Measurements from ENCODE around the gene OR10H2.

OR10H2 gene

DNA sequence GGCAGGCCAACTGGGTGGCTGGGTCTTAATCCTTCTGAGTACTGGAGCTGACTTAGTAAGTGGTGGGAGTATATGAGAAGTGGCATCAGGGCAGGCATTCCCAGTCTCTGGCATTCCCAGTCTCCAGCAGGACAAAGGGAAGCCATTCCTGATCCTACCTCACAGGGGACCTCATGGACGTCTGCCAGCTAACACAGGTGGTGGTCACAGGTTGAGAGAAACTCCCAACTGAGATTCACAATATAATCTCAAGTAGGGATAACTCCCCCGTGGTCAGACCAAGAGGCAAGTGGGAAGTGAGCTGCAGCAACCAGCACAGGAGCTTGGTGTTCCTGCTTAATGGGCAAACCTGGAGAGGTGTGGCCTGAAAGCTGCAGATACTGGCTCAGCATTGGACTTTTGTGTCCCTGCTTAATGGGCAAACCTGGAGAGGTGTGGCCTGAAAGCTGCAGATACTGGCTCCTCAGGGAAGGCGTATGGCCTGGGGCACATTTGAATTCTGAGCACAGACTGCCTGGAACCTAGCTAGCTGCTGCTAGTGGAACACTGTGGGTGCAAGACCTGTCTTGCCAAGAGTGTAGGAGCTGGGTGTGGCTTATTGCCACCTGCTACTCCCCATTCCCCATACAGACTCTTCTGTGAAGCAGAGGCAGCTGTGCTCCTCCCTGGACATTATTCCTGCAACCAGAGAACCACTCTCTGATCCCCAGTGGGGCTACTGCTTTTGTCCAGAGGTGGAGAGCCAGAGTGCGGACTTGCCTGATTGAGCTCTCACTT, 25.9 kb upstream of the OR10H2 start:
- 83% methylated on average over 3 of the region's 4 CpGs for WGBS (ENCODE audit: insufficient coverage)
- ChIA-PET POLR2A (no interaction called here), CTCF (interaction anchor here (1.0 to 1.8 kb wide), 2 partner anchors 37 to 67 kb away, joined by 3 to 4 read pairs; no protein-coding TSS in a partner anchor)
- Histone ChIP-seq H3K9me3 (ENCODE audit: control extremely low read depth in 1 of 5, control insufficient read depth in 4 of 5, insufficient read depth in 2 of 5, low read depth in 1 of 5, low read length in 4 of 5) (peaks cover 0 to 4% (median 0%) of the 10 kb centered on the region in 5 experiments), H3K4me1 (ENCODE audit: control extremely low read depth in 1 of 4, control insufficient read depth in 4 of 4, insufficient read depth in 4 of 4, low read length in 3 of 4) (peaks cover 0 to 29% (median 10%) of the 10 kb centered on the region in 4 experiments), H3K27me3 (replicated peaks in 2 of 5; ENCODE audit: control insufficient read depth in 4 of 5, insufficient read depth in 5 of 5, low read length in 4 of 5) (peaks cover 0 to 5% (median 0%) of the 10 kb centered on the region in 5 experiments), H3K4me3 (ENCODE audit: control insufficient read depth in 1 of 7, extremely low read depth in 1 of 7, insufficient read depth in 4 of 7, low read depth in 2 of 7, low read length in 6 of 7) (peak overlapping the region in 1 of 7 experiments; percentile 18), H3K36me3 (ENCODE audit: control insufficient read depth in 4 of 4, insufficient read depth in 4 of 4, low read length in 3 of 4) (no peaks in the 10 kb centered on the region), H3K27ac (ENCODE audit: insufficient read depth in 1 of 2, low read depth in 1 of 2, low read length in 2 of 2, poor library complexity in 1 of 2, severe bottlenecking in 2 of 2) (no peak overlapping the region)
- DNase-seq = peak in 1 of 3 donors; percentile 11

GRCh38 chr19:15702534-15702930, 25.3 kb upstream of the OR10H2 start:
- peaks cover 0 to 29% (median 10%) of the 10 kb centered on the region in 4 experiments for H3K4me1 ChIP-seq (ENCODE audit: control extremely low read depth in 1 of 4, control insufficient read depth in 4 of 4, insufficient read depth in 4 of 4, low read length in 3 of 4)
- 0% methylated on average over 6 of the region's 7 CpGs for WGBS (ENCODE audit: insufficient coverage)
- ChIA-PET POLR2A (no interaction called here), CTCF (interaction anchor here (1.0 to 1.8 kb wide), 2 partner anchors 36 to 68 kb away, joined by 3 to 4 read pairs; no protein-coding TSS in a partner anchor)
- H3K4me3 ChIP-seq (ENCODE audit: control insufficient read depth in 1 of 7, extremely low read depth in 1 of 7, insufficient read depth in 4 of 7, low read depth in 2 of 7, low read length in 6 of 7) = peak overlapping the region in 2 of 7 experiments; percentile 11 to 18
- no peaks in the 10 kb centered on the region for H3K36me3 ChIP-seq (ENCODE audit: control insufficient read depth in 4 of 4, insufficient read depth in 4 of 4, low read length in 3 of 4)
- peak; percentile 94 to 100 (median 99) for DNase-seq
- peaks cover 0 to 4% (median 0%) of the 10 kb centered on the region in 5 experiments for H3K9me3 ChIP-seq (ENCODE audit: control extremely low read depth in 1 of 5, control insufficient read depth in 4 of 5, insufficient read depth in 2 of 5, low read depth in 1 of 5, low read length in 4 of 5)
- peaks cover 0 to 5% (median 0%) of the 10 kb centered on the region in 5 experiments for H3K27me3 ChIP-seq (replicated peaks in 2 of 5; ENCODE audit: control insufficient read depth in 4 of 5, insufficient read depth in 5 of 5, low read length in 4 of 5)
- H3K27ac ChIP-seq (ENCODE audit: insufficient read depth in 1 of 2, low read depth in 1 of 2, low read length in 2 of 2, poor library complexity in 1 of 2, severe bottlenecking in 2 of 2) = peak overlapping the region in 1 of 2 experiments; percentile 6

DNA sequence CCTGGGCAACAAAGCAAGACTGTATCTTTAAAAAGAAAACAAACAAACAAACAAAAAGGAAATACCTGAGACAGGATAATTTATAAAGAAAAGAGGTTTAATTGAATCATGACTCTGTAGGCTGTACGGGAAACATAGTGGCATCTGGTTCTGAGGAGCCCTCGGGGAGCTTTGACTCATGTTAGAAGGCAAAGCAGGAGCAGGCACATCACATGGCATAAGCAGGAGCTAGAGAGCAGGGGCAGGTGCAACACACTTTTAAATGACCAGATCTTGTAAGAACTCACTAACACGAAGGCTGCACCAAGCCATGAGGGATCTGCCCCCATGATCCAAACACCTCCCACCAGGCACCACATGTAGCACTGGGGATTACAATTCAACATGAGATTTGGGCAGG, 13.2 kb upstream of the OR10H2 start:
- CTCF ChIA-PET = interaction anchor here (1.0 kb wide), 1 partner anchor 11 kb away, joined by 4 read pairs; no protein-coding TSS in a partner anchor

GRCh38 chr19:15715642-15716041, 12.2 kb upstream of the OR10H2 start:
- Histone ChIP-seq H3K4me1 (ENCODE audit: control extremely low read depth in 1 of 4, control insufficient read depth in 4 of 4, insufficient read depth in 4 of 4, low read length in 3 of 4) (no peaks in the 10 kb centered on the region), H3K4me3 (ENCODE audit: control insufficient read depth in 1 of 7, extremely low read depth in 1 of 7, insufficient read depth in 4 of 7, low read depth in 2 of 7, low read length in 6 of 7) (no peak overlapping the region), H3K9me3 (ENCODE audit: control extremely low read depth in 1 of 5, control insufficient read depth in 4 of 5, insufficient read depth in 2 of 5, low read depth in 1 of 5, low read length in 4 of 5) (peaks cover 0 to 4% (median 0%) of the 10 kb centered on the region in 5 experiments), H3K27me3 (replicated peaks in 2 of 5; ENCODE audit: control insufficient read depth in 4 of 5, insufficient read depth in 5 of 5, low read length in 4 of 5) (peaks cover 0 to 38% (median 6%) of the 10 kb centered on the region in 5 experiments), H3K27ac (ENCODE audit: insufficient read depth in 1 of 2, low read depth in 1 of 2, low read length in 2 of 2, poor library complexity in 1 of 2, severe bottlenecking in 2 of 2) (no peak overlapping the region), H3K36me3 (ENCODE audit: control insufficient read depth in 4 of 4, insufficient read depth in 4 of 4, low read length in 3 of 4) (no peaks in the 10 kb centered on the region)
- ChIA-PET POLR2A (no interaction called here), CTCF (interaction anchor here (1.0 kb wide), 1 partner anchor 12 kb away, joined by 4 read pairs; no protein-coding TSS in a partner anchor)
- 100% methylated on average over 1 of the region's 1 CpG for WGBS (ENCODE audit: insufficient coverage)
- no peak for DNase-seq

More for the DNA sequence above, 13.2 kb upstream of the OR10H2 start:
- Histone ChIP-seq H3K36me3 (ENCODE audit: control insufficient read depth in 4 of 4, insufficient read depth in 4 of 4, low read length in 3 of 4) (no peaks in the 10 kb centered on the region), H3K9me3 (ENCODE audit: control extremely low read depth in 1 of 5, control insufficient read depth in 4 of 5, insufficient read depth in 2 of 5, low read depth in 1 of 5, low read length in 4 of 5) (peaks cover 0 to 4% (median 0%) of the 10 kb centered on the region in 5 experiments), H3K27ac (ENCODE audit: insufficient read depth in 1 of 2, low read depth in 1 of 2, low read length in 2 of 2, poor library complexity in 1 of 2, severe bottlenecking in 2 of 2) (no peak overlapping the region), H3K27me3 (replicated peaks in 2 of 5; ENCODE audit: control insufficient read depth in 4 of 5, insufficient read depth in 5 of 5, low read length in 4 of 5) (peaks cover 0 to 33% (median 4%) of the 10 kb centered on the region in 5 experiments), H3K4me3 (ENCODE audit: control insufficient read depth in 1 of 7, extremely low read depth in 1 of 7, insufficient read depth in 4 of 7, low read depth in 2 of 7, low read length in 6 of 7) (no peak overlapping the region), H3K4me1 (ENCODE audit: control extremely low read depth in 1 of 4, control insufficient read depth in 4 of 4, insufficient read depth in 4 of 4, low read length in 3 of 4) (no peaks in the 10 kb centered on the region)
- POLR2A ChIA-PET = no interaction called here
- WGBS (ENCODE audit: insufficient coverage) = 63% methylated on average over 2 of the region's 3 CpGs
- DNase-seq = no peak

- 21% methylated on average over 6 of the region's 6 CpGs for WGBS (ENCODE audit: insufficient coverage)
- no peak overlapping the region for H3K4me3 ChIP-seq (ENCODE audit: control insufficient read depth in 1 of 7, extremely low read depth in 1 of 7, insufficient read depth in 4 of 7, low read depth in 2 of 7, low read length in 6 of 7)
Observed at GRCh38 chr19:15717809-15718208, 10.0 kb upstream of the OR10H2 start.

DNA sequence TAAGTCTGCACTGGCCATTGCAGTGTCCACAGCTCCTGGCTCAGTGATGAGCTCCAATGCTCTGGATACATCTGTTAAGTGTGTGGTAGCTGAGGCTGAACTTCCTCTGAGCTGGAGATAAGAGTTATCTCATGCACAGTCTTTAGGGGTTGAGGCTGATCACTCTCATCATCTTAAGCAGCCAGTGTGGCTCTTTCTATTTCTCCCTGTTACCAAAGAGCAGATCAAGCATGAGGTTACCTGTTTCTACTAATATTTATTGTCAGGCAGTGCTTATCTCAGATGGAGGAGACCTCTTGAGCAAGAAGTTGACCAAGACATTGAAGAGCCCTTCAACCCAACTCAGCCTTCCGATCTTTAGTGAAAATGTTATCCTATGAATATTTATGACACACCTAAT, 6.6 kb upstream of the OR10H2 start:
- Histone ChIP-seq H3K27me3 (replicated peaks in 2 of 5; ENCODE audit: control insufficient read depth in 4 of 5, insufficient read depth in 5 of 5, low read length in 4 of 5) (peaks cover 0 to 71% (median 17%) of the 10 kb centered on the region in 5 experiments), H3K9me3 (ENCODE audit: control extremely low read depth in 1 of 5, control insufficient read depth in 4 of 5, insufficient read depth in 2 of 5, low read depth in 1 of 5, low read length in 4 of 5) (peaks cover 0 to 6% (median 1%) of the 10 kb centered on the region in 5 experiments)
- CTCF ChIA-PET = no interaction called here

More at GRCh38 chr19:15717809-15718208, 10.0 kb upstream of the OR10H2 start:
- H3K4me1 ChIP-seq (ENCODE audit: control extremely low read depth in 1 of 4, control insufficient read depth in 4 of 4, insufficient read depth in 4 of 4, low read length in 3 of 4) = no peaks in the 10 kb centered on the region
- H3K9me3 ChIP-seq (ENCODE audit: control extremely low read depth in 1 of 5, control insufficient read depth in 4 of 5, insufficient read depth in 2 of 5, low read depth in 1 of 5, low read length in 4 of 5) = peaks cover 0 to 6% (median 1%) of the 10 kb centered on the region in 5 experiments
- no peak overlapping the region for H3K27ac ChIP-seq (ENCODE audit: insufficient read depth in 1 of 2, low read depth in 1 of 2, low read length in 2 of 2, poor library complexity in 1 of 2, severe bottlenecking in 2 of 2)
- POLR2A ChIA-PET = no interaction called here
- H3K27me3 ChIP-seq (replicated peaks in 2 of 5; ENCODE audit: control insufficient read depth in 4 of 5, insufficient read depth in 5 of 5, low read length in 4 of 5) = peaks cover 0 to 56% (median 11%) of the 10 kb centered on the region in 5 experiments
- DNase-seq = peak in 2 of 3 donors; percentile 24 to 27
- CTCF ChIA-PET = no interaction called here
- no peaks in the 10 kb centered on the region for H3K36me3 ChIP-seq (ENCODE audit: control insufficient read depth in 4 of 4, insufficient read depth in 4 of 4, low read length in 3 of 4)

GRCh38 chr19:15722956-15723355, 4.9 kb upstream of the OR10H2 start:
- H3K4me3 ChIP-seq (ENCODE audit: control insufficient read depth in 1 of 7, extremely low read depth in 1 of 7, insufficient read depth in 4 of 7, low read depth in 2 of 7, low read length in 6 of 7) = no peak overlapping the region
- H3K27ac ChIP-seq (ENCODE audit: insufficient read depth in 1 of 2, low read depth in 1 of 2, low read length in 2 of 2, poor library complexity in 1 of 2, severe bottlenecking in 2 of 2) = no peak overlapping the region
- 23% methylated on average over 25 of the region's 25 CpGs for WGBS (ENCODE audit: insufficient coverage)
- H3K4me1 ChIP-seq (ENCODE audit: control extremely low read depth in 1 of 4, control insufficient read depth in 4 of 4, insufficient read depth in 4 of 4, low read length in 3 of 4) = no peaks in the 10 kb centered on the region
- H3K36me3 ChIP-seq (ENCODE audit: control insufficient read depth in 4 of 4, insufficient read depth in 4 of 4, low read length in 3 of 4) = no peaks in the 10 kb centered on the region
- H3K9me3 ChIP-seq (ENCODE audit: control extremely low read depth in 1 of 5, control insufficient read depth in 4 of 5, insufficient read depth in 2 of 5, low read depth in 1 of 5, low read length in 4 of 5) = peaks cover 0 to 6% (median 1%) of the 10 kb centered on the region in 5 experiments
- H3K27me3 ChIP-seq (replicated peaks in 2 of 5; ENCODE audit: control insufficient read depth in 4 of 5, insufficient read depth in 5 of 5, low read length in 4 of 5) = peaks cover 0 to 66% (median 18%) of the 10 kb centered on the region in 5 experiments
- CTCF ChIA-PET = no interaction called here
- POLR2A ChIA-PET = no interaction called here
- DNase-seq = no peak

More for the DNA sequence above, 6.6 kb upstream of the OR10H2 start:
- Histone ChIP-seq H3K4me3 (ENCODE audit: control insufficient read depth in 1 of 7, extremely low read depth in 1 of 7, insufficient read depth in 4 of 7, low read depth in 2 of 7, low read length in 6 of 7) (no peak overlapping the region), H3K4me1 (ENCODE audit: control extremely low read depth in 1 of 4, control insufficient read depth in 4 of 4, insufficient read depth in 4 of 4, low read length in 3 of 4) (no peaks in the 10 kb centered on the region), H3K27ac (ENCODE audit: insufficient read depth in 1 of 2, low read depth in 1 of 2, low read length in 2 of 2, poor library complexity in 1 of 2, severe bottlenecking in 2 of 2) (no peak overlapping the region), H3K36me3 (ENCODE audit: control insufficient read depth in 4 of 4, insufficient read depth in 4 of 4, low read length in 3 of 4) (no peaks in the 10 kb centered on the region)
- WGBS (ENCODE audit: insufficient coverage) = no CpG with 5 or more reads among the region's 1 CpG
- DNase-seq = peak in 1 of 3 donors; percentile 7
- POLR2A ChIA-PET = no interaction called here

Measured in common myeloid progenitor, CD34-positive (primary cell).